Measurements from ENCODE around the gene ARHGEF2.
"Not testable (repeated sequence)": the region's sequence is repeated elsewhere in the genome, so short reads cannot be mapped to it uniquely, and the experiment has no call there.

ARHGEF2 gene

DNA sequence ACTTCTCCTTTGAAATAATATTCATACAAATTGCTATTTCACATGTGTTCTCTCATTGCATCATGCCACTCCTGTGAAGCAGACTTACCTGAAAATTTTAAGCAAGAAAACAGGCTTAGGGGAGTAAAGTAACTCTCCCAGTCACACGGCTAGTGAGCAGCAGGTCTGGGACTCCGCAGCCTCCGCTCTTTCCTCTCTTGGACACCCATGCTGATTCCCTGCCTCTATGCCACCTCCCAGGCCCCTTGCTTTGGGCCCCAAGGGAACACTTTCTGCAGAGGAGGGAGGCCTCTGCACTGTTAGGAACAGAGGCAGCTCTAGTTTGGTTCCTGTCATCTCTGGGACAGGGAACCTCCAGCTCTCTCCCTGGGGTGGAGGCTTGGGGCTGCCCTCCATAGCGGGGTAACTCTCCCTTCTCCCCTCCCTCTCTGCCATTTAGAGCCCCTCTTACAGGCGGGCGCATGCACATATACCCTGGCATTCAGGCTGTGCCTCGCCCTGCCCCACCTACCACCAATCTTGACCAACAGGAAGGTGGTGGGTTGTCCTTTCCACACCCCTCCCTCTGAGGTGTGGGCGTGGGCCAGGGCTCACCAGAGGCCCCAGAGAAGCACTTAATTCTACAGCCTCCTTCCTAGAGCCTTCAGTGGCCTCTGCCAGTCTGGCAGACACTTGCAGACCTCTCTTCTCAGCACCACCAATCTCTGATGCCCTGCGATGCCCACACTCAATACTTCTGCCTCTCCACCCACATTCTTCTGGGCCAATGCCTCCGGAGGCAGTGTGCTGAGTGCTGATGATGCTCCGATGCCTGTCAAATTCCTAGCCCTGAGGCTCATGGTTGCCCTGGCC lies 37.1 kb downstream of the ARHGEF2 start, which contains the start of gene RXFP4:
RXFP4 (plus strand) TSS at position 646 of the 852 bp plus-strand sequence; CDS start at position 718, 72 bp downstream.
- no peak for DNase-seq

GRCh38 chr1:155940482-155940992 lies 37.8 kb downstream of the ARHGEF2 start:
- DNase-seq, result no peak

GRCh38 chr1:155938220-155938627 lies 40.1 kb downstream of the ARHGEF2 start:
- DNase-seq, result no peak

DNA sequence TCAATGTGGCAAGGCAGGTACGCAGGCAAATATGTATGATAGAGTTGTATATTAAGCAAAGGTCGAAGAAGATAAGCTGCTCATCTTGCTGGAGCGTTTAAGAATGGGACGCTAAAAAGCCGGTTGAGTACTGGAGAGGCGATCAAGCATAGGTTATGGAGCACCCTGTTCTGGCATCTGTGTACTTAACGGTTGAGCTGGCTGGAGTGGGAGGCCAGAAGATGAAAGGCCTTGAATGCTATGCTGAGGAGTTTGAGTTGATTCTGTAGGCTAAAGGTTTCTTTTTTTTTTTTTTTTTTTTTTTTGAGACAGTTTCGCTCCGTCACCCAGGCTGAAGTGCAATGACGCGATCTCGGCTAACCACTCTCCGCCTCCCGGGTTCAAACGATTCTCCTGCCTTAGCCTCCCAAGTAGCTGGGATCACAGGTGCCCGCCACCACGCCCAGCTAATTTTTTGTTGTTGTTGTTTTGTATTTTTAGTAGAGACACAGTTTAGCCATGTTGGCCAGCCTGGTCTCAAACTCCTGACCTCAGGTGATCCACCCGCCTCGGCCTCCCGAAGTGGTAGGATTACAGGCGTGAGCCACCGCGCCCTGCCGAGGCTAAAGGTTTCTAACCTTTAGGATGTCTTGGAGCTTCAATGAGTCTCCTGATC lies 43.3 kb downstream of the ARHGEF2 start:
- DNase-seq, result no peak

GRCh38 chr1:155934097-155934935 lies 44.0 kb downstream of the ARHGEF2 start, which contains the start of gene KHDC4:
TSS of gene KHDC4 (minus strand) at chr1:155934413. CDS start at chr1:155934373, 40 bp downstream.
- peak; percentile 97 for DNase-seq

- DNase-seq, result no peak
These were observed 44.7 kb downstream of the ARHGEF2 start for GRCh38 chr1:155933591-155934096.

GRCh38 chr1:155932487-155932886 lies 45.9 kb downstream of the ARHGEF2 start:
- no peak for DNase-seq

GRCh38 chr1:155932081-155932480 lies 46.3 kb downstream of the ARHGEF2 start:
- no peak for DNase-seq

DNA sequence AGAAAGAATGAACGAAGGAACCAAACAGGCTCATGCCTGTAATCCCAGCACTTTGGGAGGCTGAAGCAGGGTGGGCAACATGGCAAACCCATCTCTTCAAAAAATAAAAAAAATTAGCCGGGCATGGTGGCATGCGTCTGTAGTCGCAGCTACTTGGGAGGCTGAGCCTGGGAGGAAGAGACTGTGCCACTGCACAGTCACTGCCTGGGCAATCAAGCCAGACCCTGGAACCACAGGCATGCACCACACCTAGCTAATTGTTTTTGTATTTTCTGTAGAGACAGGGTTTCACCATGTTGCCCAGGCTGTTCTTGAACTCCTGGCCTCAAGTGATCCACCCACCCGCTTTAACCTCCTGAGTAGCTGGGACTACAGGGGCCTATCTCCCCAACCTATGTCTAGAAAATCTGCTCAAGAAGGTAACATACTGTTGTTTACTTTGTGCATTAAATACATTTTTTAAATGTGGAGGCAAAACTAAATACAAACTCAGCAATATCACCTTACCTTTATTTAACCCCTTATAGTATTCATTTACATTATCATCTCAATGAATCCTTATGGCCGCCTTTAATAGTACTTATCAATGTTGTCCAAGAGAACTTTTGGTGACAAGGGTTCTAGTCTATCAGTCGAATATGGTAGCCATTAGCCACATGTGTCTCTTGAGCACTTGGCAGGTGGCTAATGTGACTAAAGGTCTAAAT lies 46.9 kb downstream of the ARHGEF2 start:
- DNase-seq, result no peak

DNA sequence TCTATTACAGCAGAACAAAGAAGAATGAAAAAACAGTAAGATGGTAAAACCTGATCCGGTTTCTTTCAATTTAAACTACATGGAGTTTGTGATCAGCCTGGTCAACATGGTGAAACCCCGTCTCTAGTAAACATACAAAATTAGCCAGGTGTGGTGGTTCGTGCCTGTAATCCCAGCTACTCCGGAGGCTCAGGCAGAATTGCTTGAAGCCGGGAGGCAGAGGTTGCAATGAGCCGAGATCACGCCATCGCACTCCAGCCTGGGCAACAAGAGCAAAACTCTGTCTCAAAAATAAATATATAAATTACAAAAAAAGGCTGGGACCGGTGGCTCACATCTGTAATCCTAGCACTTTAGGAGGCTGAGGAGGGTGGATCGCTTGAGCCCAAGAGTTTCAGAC lies 47.6 kb downstream of the ARHGEF2 start:
- not testable (repeated sequence) for DNase-seq

GRCh38 chr1:155929057-155929456 lies 49.3 kb downstream of the ARHGEF2 start:
- DNase-seq, result no peak

GRCh38 chr1:155925506-155925905 lies 52.8 kb downstream of the ARHGEF2 start:
- no peak for DNase-seq

- no peak for DNase-seq
These were observed 57.6 kb downstream of the ARHGEF2 start for GRCh38 chr1:155920717-155921116.

- no peak for DNase-seq
These were observed 58.5 kb downstream of the ARHGEF2 start for GRCh38 chr1:155919801-155920200.

GRCh38 chr1:155918660-155919059 lies 59.7 kb downstream of the ARHGEF2 start:
- no peak for DNase-seq

DNA sequence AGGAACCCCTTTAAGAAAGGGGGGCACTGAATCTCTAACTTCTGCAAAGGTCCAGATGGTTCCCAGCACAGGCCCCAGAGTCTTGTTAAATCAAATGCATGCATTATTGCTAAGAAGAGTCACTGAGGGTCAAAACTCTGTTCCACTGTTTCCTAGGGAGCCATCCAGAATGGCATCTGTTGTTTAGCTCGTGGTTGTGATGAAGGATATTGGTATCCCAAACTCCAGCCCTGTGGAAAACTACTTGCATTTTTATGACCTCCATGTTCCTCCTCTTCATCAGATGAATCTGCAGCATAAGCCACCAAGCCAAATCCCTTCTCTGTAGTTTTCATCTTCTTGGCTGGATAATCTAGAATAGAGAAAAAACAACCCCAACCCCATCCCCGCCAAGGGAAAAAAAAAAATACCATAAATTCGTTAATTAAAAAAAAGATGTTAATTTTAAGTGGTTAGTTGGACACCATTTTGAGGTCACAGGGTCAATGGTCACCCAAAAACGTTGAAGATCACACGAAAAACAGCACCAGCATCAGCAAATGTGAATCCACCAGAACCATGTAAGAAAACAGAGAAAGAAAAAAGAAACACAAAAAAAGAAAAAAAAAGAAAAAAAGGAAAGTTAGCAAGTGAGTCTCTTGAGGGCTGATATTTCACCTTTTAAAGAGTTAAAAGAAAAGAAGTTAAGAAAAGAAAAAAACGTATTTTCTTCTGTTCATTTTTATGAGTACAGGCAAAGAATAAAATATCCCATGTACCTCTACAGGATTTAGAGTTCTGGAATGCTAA lies 64.2 kb downstream of the ARHGEF2 start:
- no peak for DNase-seq

GRCh38 chr1:155912056-155912536 lies 66.3 kb downstream of the ARHGEF2 start:
- DNase-seq, result no peak

GRCh38 chr1:155911156-155912055 lies 66.9 kb downstream of the ARHGEF2 start, which contains the start of gene RIT1:
TSS of gene RIT1 (minus strand) at chr1:155911349. CDS start at chr1:155910761, 588 bp downstream.
- DNase-seq, result peak; percentile 51

DNA sequence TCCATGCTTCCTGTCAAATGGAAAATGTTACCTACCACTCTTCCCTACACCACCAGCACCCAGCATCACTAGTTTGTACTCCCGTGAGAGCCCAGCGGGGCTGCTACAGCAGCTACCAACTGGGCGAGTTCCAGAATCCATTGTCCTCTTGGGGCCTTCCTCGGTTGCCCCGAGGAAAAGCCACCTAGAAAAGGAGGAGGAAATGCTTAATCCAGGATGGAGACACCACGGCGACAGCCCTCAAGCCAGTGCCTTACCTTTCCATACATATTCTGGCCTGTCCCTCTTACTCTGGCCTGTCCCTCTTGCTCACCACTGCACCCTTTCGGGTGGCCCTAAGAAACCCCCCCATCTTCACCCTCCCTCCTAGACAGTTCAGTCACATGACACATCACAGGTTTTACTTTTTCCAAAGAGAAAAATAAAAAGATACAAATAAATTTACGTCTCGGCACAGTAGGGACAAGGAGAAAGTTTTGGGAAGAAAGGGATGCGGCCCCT lies 67.7 kb downstream of the ARHGEF2 start:
- no peak for DNase-seq

- DNase-seq, result no peak
These were observed 68.5 kb downstream of the ARHGEF2 start for GRCh38 chr1:155909894-155910293.
